Measurements from ENCODE around the gene RAP1A.

- TF ChIP-seq FOXP2 (optimal IDR thresholded peaks at IDR 0.05; ENCODE audit: control extremely low read depth, extremely low read length, insufficient read depth) (no peak), POLR2AphosphoS5 (IDR thresholded peaks at IDR 0.05; ENCODE audit: borderline replicate concordance, low read depth, low read length) (no peak), EZH2 (IDR thresholded peaks at IDR 0.05) (no peak)
These were observed 47.2 kb downstream of the RAP1A start for GRCh38 chr1:111666828-111667227.
